Activated CD4-positive, alpha-beta T cell treated with anti-CD3 and anti-CD28 coated beads for 48 hours (primary cell): Measurements from ENCODE around the gene LAMB4.

ENCODE experiments used
- DNase-seq: peaks from one replicate; pipeline ENCODE4 v3.0.0-alpha.2; 2020

The LAMB4 gene

DNA sequence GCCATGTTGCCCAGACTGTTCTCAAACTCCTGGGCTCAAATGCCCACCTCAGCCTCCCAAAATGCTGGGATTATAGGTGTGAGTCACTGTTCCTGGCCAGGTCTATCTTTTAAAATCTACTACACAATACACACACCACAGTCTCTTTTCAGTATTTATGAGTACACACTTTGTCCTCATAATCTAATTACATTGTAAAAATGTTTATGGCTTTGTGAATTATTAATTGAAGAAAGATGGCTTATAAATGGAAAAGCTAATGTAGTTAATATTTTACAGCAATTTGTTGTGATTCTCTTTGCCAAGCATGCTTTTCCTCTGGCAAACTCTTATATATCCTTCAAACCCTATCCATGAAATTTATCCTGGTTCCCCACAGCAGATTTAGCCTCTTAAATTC is 22.0 kb downstream of the LAMB4 start:
- no peak for DNase-seq

DNA sequence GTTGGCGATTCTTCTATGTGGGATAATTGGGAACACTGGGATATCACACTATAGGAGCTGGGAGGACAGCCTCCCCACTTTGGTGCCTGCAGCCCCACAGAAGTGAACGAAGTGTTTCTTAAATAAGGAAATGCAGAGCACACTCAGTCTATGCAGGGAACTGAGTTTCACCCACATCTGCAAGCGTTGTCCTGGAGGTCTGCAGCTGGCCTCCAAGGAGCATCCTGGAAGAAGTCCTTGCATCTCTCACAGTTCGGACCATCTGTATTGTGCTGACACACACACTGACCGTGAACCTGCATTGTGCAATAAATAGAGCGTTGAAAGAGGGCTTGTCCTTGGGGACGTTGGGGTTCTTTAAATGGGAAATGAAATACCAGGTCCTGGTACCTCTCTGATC is 25.8 kb downstream of the LAMB4 start:
- DNase-seq, result no peak

DNA sequence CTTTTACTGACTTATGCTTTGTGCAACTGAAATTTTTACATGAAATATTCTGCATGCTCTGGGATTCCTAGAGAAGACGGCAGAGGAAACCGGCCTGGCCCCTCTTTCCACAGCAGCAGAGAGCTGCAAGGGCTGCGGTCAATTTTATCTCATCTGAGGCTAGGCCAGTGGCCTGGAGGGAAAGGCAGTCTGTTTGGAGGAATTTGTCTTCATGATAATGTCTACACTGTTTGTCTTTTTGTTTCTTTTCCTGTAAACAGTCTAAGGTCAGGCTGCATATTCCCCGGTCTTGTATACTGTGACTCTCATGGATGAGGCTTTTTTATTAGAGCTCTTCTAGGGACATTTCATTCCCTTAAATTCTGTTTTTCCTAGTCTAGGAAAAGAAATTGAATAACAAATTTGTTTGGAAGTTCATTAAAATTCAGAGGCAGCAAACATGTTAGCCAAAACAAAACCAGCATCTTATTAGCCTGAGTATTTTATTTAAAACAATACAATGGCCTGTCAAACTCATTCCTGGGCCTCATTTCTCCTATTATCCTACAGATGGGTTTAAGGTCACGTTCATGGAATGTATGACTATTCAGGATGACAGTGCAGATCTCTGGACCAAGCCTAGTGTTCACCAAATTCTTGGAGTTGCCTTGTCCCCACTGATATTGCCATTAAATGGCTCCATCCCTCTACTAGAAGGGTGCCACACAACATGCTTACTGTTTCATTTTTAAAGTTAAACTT is 26.4 kb downstream of the LAMB4 start:
- DNase-seq, result no peak

DNA sequence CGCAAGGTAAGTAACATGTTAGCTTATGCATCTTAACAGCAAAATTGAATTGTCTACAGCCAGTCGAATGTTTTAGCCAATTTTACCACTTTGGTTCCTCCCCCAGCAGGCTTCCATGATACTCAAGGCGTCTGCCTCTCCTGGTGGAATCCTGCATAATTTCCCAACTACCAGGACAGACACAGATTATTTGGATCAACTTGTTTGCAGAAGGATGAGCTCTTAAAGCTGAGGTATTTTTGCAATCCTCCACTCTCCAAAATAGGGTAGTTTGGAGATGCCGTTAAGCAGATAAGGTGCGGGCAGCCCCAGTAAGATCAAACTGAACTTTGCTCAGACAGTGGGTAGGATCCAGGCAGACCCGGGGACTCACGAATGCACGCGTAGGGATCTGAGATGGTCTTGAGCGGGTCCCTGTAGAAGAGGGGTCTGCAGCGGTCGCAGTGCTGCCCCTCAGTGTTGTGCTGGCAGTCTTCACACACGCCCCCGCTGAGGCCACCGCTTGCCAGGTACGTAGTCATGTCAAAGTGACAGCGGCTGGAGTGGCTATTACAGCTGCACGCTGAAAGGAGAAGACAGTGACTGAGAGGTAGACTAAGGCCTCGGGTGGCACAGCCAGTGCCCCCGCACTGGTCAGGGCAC is 27.4 kb downstream of the LAMB4 start:
- no peak for DNase-seq

DNA sequence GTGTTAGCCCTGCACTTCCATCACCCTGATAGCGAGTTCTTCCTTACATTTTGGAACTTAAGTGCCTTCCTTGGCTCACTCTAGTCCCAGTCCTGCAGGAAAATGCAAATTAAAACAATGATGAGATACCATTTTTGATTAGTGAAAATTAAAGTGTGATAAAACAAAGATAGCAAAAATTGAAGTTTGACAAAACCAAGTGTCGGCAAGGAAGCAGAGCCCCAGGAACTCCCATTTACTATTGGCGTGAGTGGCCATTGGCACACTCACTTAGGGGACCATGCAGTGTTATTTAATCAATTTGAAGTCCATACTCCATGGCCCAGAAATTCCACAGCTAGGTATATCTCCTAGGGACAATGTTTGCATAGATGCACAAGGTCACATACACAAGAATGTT is 28.4 kb downstream of the LAMB4 start:
- no peak for DNase-seq

DNA sequence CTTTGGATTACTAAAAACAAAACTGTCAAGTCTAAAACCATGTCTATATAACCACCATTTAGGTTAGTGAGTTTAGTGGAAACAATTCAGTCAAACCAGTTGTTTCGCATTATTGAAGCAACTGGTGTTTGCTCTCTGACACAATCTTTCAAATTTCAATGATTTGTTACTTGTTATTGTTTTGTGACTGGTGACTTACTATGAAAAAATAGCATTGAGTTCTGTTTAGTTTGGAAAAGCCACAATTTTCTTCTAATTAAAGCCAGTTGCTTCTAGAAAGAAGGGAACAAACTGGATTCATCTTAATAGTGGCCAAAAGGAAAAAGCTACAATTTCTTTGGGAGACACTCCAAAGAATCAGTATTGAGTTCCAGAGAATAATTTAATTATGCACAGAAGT is 30.4 kb downstream of the LAMB4 start:
- DNase-seq, result no peak

DNA sequence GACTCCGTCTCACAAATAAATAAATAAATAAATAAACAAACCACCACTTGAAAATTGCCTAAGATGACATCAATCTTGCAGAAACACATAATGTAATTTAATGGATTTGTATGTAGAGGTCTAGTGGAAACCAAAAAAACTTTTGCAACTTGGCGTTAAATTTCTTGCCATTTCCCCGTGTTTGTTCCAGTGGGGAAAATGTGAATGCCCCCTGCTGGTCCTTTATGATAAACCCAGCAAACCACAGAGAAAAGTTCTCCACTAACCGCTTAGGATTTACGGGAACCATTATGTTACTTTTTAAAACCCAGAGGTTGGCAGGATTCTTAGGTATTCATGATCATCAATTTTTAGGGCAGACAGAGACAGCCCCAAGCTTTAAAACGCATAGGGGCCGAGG is 32.5 kb downstream of the LAMB4 start:
- DNase-seq, result no peak

DNA sequence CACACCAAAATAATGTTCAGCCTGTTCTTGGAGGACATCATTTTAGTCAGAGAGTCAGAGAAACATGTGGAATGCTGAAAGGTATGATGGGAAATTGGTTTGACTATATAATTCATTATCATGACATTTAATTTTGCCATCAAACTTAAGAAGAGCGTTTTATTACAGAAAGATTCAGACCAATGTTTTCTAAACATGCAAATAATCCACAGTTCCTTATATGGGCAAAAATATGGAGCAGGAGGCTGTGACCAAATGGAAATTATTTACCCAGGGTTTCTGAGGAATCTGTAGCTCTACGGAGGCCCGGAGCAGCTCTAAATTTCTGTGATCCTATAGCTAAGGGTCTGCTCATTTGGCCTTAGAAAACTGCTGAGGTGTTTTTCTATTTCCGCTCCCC is 33.2 kb downstream of the LAMB4 start:
- no peak for DNase-seq

DNA sequence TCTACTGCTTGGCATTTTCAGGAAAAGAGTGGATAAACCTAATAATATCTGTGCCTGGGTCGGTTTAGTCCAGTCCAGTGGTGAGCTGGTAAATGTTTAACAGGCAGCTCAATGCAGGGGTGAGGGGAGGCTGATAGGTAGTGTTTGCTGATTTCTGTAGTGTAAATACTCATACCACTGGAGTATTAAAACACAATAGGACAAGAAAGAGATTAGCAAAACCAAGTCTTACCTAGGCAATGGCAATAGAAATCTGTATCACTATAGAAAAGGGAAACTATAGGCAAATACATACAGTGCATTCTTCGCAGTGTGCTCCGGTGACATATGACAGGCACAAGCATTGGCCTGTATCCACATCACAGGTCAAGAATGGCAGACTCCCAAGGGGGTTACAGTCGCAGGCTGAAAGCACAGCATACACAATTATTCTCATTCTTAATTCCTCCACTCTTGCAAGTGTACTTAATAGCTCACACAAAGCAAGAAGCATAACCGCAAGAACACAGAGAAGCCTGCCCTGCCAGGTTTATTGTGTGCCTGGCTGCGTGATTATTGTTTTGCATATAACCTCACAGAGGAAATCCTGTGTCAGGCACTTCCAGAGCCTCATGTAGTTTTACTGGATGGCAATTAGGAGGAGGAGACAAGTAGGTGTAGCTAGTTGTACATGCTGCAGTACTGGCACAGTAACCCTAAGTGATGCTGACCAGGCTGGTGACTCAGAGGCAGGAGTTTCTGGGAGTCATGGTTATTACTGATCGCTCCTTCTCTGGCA is 35.0 kb downstream of the LAMB4 start:
- DNase-seq, result no peak

DNA sequence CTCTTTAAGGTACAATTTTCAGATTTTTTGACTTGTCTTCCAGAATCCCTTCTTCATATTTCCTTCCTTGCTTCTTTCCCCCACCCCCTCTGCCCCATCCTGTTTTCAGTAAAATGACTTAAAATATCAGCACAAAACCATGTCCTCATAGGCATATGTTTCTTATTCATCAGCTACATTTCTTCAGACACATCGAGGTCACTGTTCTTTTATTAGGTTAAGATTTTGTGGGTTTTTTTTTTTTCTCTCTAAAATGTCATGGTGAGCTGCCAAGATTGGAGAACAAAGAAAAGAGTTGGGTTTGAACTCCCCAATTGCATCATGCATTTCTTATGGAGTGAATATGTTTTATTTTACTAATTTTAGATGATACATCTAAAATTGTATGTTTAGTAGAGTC is 35.8 kb downstream of the LAMB4 start:
- DNase-seq, result no peak

DNA sequence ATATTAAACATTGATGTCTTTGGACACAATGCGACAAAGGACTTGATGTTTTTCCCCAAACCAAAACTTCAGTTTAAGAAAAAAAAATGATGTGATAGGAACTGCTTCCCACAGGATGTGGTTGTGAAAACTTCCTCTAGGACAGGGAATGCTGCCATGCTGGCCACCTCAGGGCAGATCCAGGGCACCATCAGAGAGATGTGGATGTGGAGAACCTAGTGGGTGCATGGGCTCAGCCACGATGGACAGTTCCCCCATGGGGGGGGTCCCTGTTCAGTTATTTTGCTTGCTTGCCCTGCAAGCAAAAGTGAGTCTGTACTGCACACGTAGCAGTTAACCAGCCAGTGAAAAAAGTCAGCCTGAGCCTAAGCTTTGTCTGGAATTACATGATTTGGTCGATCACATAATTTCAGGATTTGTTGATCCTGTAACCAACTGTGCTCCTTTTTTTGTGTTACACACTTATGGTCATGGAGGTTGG is 36.3 kb downstream of the LAMB4 start:
- DNase-seq, result no peak

DNA sequence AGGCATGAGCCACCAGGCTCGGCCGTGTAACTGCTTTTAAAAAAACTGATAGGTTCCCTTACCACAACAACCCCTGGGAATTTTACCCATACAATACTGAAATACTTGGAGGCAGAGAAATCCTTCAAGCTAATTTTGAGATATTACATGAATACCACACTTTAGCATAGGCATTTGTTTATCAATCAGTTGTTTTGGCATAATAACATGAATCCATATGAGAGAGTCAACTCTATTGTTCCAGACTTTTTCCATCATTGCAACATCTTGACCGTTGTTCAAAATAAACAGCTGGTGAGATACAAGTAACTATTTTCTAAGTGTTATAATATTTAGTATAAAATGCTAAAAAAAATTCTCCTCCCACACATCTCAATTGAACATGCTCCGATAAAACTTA is 36.8 kb downstream of the LAMB4 start:
- DNase-seq, result no peak

DNA sequence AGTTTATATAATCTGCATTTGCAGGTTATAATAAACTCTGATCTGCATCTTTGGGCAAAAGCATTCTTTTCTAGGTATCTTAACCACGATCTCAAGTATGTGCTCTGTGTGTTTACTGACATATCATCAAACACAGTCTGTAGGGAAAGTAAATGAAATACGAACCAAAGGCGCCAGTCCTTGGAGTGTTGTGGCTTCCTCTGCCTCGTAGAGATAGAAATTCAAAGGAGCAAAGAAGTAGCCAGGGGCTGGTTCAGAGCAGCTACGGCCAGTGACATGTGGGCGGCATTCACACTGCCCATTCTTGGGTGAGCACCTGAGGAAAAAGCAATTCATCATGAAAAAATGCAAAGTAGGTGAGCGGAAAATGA is 38.7 kb downstream of the LAMB4 start:
- DNase-seq, result no peak

DNA sequence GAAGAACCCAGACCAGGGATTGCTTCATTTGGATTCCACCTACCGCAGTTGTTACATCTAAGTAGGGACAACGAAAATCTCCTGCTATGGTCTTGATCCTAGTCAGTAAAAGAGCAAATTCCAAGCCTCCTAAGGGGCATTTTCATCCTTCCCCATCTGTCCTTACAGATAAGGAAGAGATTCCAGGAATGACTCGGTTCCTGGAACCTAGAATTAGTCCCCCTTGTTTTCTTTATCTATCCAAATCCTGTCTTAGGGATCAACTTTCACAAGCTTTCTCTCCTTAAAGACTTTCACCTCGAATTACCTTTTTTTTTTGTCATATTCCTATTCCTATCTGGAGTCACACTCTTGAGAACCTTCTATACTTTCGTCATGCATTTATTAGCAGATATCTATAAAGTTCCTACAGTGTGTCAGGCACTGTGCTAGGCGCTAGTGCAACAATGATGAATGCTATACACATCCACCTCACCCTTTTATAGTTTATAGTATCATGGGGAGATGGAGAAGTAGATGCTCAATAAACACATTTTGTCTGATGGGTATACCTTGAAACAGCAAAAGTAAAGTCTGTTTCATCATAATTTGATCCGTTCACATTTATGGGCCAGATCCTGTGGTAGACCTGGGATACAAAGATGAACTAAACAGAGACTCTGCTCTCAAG is 39.2 kb downstream of the LAMB4 start:
- no peak for DNase-seq

DNA sequence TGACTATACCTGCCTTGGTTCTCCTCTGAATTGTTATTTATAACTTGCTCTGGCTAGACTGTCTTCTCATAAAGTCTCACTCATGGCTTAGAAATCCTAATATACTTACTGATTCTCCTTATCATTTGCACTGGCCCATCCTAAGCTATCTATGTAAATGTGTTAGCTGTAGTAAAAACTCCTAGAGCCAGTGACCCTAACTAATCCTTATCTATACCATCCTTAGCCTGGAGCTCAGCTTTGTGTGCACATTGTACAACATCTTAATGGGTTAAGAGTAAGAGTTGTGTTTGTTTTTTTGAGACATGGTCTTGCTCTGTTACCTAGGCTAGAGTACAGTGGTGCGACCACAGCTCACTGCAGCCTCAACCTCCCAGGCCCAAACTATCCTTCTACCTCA is 40.8 kb downstream of the LAMB4 start:
- DNase-seq, result no peak

DNA sequence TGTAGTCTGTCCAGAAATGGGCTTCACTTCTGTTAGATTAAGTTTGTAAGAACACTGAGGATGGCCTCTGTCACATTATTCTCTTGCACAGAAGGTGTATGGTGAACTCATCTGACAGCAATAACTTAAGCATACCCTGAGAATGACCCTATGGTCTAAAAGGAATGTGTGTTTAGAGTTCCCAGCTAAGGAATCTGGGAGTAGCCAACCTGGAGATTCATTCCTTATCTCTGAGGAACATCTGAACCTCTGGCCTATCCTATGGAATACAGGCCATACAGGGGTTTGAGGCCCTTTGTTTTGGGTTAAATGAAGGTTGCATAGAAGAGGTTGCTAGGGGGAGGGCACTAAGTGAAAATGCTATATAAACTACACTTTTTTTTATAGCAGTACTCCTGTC is 41.4 kb downstream of the LAMB4 start:
- DNase-seq, result no peak

DNA sequence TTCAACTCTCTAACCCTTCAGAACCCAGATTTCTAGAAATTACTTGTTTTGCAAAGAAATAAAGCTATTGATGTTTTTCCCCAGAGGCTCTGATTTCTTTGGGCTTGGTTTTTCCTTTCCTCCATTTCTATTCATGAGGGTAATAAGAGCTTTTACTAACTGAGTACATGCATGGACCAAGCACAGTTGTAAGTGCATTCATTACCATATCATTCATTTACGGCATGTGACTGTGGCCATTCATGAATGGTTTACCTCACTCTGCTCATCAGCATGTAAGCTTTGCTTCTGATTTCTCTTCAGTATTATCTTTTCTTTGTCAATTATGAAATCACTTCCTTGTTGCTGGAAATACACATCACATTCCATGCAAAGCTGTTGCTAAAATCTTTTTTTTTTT is 42.4 kb downstream of the LAMB4 start:
- no peak for DNase-seq

DNA sequence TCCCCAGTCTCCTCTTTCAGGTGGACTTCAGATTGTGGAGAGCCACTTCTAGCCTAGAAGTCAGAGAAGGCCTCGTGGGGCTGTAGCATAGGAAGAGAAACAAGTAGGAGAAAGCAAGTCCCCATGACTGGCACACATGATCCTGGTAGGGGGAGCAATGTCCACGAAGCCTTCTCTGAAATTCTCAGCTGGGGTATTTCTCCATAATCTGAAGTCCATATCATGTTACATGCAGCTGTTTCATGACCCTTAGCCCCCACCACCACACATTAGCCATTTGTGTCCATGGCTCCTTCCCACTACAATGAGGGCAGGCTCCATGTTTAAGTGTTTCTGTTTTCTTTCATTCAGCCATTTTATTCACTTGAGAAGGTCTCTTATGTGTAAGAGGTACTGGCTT is 43.2 kb downstream of the LAMB4 start:
- DNase-seq, result no peak

DNA sequence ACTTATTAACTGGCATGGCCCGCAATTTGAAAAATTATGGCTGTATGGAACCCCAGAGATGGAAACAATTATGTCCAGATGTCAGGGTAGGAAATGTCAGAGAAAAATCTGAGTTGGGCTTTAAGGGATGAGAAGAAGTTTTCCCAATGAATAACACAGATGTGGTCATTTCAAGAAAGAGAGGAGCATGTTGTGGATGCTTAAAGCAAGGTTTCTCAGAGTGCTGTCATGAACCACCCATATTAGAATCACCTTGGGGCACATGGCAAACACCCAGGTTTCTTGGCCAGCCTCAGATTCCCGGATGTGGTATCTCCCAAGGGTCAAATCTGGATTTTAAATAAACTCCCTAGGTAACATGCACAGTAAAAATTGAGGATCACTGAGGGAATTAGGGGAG is 43.6 kb downstream of the LAMB4 start:
- DNase-seq, result no peak

DNA sequence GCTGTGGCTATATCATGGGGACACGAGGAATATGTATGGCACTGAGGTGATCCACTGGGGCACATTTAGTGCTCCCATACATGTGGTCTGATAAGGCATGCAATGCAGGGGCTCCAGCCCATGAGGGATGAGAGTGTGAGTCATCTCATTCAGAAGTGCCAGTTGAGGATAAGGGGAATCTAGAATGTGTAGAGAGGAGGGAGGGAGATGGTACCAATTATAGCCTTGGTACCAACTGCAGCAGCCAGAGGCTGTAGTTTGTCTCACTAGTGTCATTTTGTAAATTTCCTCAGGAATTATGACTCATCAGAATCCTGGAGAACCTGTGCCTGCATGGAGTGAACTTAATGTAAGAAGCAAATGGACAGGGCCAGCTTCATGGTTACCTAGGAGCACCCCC is 46.2 kb downstream of the LAMB4 start:
- no peak for DNase-seq

DNA sequence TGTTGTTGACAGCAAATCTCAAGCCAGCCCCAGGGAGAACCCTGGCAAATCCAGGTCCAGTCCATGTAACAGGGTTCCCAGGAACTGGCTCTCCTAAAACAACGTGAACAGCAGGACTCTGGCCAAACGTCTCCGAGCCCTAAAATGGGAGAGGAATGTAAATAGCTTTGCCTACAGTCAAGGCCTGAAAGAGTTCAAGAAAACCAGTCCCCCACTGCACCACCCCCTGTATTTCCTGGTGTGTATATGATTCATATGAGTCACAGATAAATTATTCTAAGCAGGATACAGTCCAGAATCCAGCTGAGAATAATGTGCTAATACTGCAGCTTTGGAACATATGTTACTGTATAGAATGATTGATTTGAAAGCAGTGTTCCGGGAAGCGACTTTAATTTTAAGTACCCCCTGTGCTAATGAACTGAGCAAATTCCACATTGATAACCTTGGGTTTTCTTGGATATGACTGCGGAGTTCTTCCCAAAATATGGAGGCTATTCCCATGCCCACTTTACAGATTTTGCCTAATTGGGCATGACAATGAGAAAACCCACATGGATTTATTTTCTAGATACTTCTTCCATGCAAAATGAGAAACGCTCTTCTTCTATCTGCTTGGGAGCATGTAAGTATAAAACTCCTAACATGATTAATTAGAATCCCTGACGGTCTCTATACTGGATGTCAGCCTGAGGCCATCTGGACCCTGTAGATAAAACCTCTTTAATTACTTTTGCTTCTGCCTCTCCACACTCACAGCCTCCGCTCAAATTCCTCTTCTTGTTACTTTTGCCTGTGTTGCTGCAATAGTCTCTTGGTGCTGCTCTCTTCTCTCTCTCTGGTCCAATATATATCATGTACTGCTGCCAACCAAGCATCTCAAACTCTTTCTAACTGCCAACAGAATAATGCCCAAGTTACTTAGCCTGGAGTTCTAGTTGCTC is 50.2 kb downstream of the LAMB4 start:
- no peak for DNase-seq

DNA sequence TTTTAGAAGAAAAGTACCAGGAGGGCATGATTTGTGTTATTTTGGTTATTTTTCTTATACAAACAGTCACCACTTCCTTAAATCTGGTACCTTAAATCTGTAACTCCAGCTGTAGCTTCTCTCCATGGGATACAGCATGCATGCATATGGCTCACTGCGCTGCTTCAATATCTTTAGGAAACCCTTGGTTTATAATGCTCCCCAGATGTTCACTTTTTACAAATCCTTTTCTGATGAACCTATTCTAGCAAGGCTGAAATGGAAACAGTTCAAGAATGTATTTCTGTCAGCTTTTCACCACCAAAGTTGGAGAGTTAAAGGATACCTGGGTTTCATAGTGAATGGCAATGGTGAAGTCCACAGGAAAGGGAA is 50.9 kb downstream of the LAMB4 start:
- DNase-seq, result no peak

DNA sequence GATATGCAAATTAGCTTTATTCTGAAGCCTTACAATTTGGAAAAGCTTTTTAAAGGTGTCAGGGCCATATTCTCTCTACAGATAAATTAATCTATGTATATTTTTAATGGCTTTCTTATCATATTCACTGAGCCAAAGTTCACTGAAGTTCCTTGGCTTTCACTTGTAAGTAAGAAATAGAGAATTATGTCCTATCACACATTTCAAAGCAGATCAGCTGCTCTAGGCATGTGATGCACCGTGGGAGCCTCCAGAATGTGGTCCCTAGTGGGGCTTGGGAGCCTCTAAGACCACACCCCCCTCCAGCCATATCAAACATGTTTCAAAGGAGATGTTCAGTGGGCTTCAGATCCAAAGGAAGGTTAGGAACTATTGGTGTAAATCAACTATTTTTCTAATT is 51.5 kb downstream of the LAMB4 start:
- no peak for DNase-seq
